ENCODE results near the gene IP6K2. TPM values are rescaled to one million over a fixed set of nuclear protein-coding genes. Genes with fewer than 3 reads are reported as not detected.
"Not testable (repeated sequence)": the region's sequence is repeated elsewhere in the genome, so short reads cannot be mapped to it uniquely, and the experiment has no call there.

IP6K2 gene
- 69.2 and 70.4 TPM in 2 replicates for total RNA-seq (2014; rRNA removed)
- polyA plus RNA-seq (2012) = 59.9 TPM

- peak; percentile 96 for DNase-seq (ENCODE audit: low read depth)
These were observed at the start of gene IP6K2 for GRCh38 chr3:48716982-48717746. IP6K2 (minus strand) TSS chr3:48717221; CDS start chr3:48695291, 21,930 bp downstream.

GRCh38 chr3:48765376-48765775 lies 48.4 kb upstream of the IP6K2 start:
- no peak for DNase-seq (ENCODE audit: low read depth)

- no peak for DNase-seq (ENCODE audit: low read depth)
These were observed 45.8 kb upstream of the IP6K2 start for GRCh38 chr3:48762816-48763215.

- DNase-seq (ENCODE audit: low read depth) = not testable (repeated sequence)
These were observed 43.0 kb upstream of the IP6K2 start for GRCh38 chr3:48759991-48760540.

- not testable (repeated sequence) for DNase-seq (ENCODE audit: low read depth)
These were observed 42.5 kb upstream of the IP6K2 start for GRCh38 chr3:48759531-48759930.

- no peak for DNase-seq (ENCODE audit: low read depth)
These were observed 42.0 kb upstream of the IP6K2 start for GRCh38 chr3:48759071-48759470.

GRCh38 chr3:48756640-48757039 lies 39.6 kb upstream of the IP6K2 start:
- DNase-seq (ENCODE audit: low read depth) = no peak

- DNase-seq (ENCODE audit: low read depth) = no peak
These were observed 33.8 kb upstream of the IP6K2 start for GRCh38 chr3:48750856-48751255.

- no peak for DNase-seq (ENCODE audit: low read depth)
These were observed 31.7 kb upstream of the IP6K2 start for GRCh38 chr3:48748754-48749153.

- DNase-seq (ENCODE audit: low read depth) = no peak
These were observed 30.7 kb upstream of the IP6K2 start for GRCh38 chr3:48747706-48748105.

GRCh38 chr3:48747015-48747615 lies 30.1 kb upstream of the IP6K2 start:
- no peak for DNase-seq (ENCODE audit: low read depth)

GRCh38 chr3:48743773-48744172 lies 26.8 kb upstream of the IP6K2 start:
- DNase-seq (ENCODE audit: low read depth) = no peak

- DNase-seq (ENCODE audit: low read depth) = not testable (repeated sequence)
These were observed 24.2 kb upstream of the IP6K2 start for GRCh38 chr3:48741226-48741625.

GRCh38 chr3:48739955-48740823 lies 23.2 kb upstream of the IP6K2 start:
- peak; percentile 84 for DNase-seq (ENCODE audit: low read depth)

- DNase-seq (ENCODE audit: low read depth) = no peak
These were observed 22.6 kb upstream of the IP6K2 start for GRCh38 chr3:48739617-48739954.

GRCh38 chr3:48738926-48739616 lies 22.1 kb upstream of the IP6K2 start:
- DNase-seq (ENCODE audit: low read depth) = no peak

- DNase-seq (ENCODE audit: low read depth) = no peak
These were observed 21.1 kb upstream of the IP6K2 start for GRCh38 chr3:48738144-48738536.

- not testable (repeated sequence) for DNase-seq (ENCODE audit: low read depth)
These were observed 18.2 kb upstream of the IP6K2 start for GRCh38 chr3:48735075-48735767.

- DNase-seq (ENCODE audit: low read depth) = not testable (repeated sequence)
These were observed 17.5 kb upstream of the IP6K2 start for GRCh38 chr3:48734541-48734940.

- not testable (repeated sequence) for DNase-seq (ENCODE audit: low read depth)
These were observed 16.9 kb upstream of the IP6K2 start for GRCh38 chr3:48733752-48734518.

Measured in LHCN-M2 (cell line).